HT1080 (cell line): ENCODE results near the gene DEK. TPM values are rescaled to one million over a fixed set of nuclear protein-coding genes. Genes with fewer than 3 reads are reported as not detected.
"Not testable (repeated sequence)": the region's sequence is repeated elsewhere in the genome, so short reads cannot be mapped to it uniquely, and the experiment has no call there.

Source experiments
- DNase-seq: peaks from one replicate; pipeline ENCODE4 v3.0.0-alpha.2; 2015; ENCODE audit warnings: low read depth
- polyA plus RNA-seq, 2 experiments: library from polyadenylated mRNA; depleted of rRNA; stranded (reverse); fragments of >200 nt; gene quantifications; 2 replicates each; pipeline ENCODE4 v1.2.3, GENCODE V29; 2015
- total RNA-seq: library from RNA; depleted of rRNA; stranded (reverse); fragments of >200 nt; shearing (Covaris generic); gene quantifications from 2 replicates; pipeline ENCODE4 v1.2.3, GENCODE V29; 2014; rRNA removed

Gene DEK, protein sequence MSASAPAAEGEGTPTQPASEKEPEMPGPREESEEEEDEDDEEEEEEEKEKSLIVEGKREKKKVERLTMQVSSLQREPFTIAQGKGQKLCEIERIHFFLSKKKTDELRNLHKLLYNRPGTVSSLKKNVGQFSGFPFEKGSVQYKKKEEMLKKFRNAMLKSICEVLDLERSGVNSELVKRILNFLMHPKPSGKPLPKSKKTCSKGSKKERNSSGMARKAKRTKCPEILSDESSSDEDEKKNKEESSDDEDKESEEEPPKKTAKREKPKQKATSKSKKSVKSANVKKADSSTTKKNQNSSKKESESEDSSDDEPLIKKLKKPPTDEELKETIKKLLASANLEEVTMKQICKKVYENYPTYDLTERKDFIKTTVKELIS
- total RNA-seq, result 191 and 195 TPM in 2 replicates
- 166 and 198 TPM in 2 replicates for polyA plus RNA-seq (2015; cell fraction: cytosol; rRNA removed)
- 99.1 and 104 TPM in 2 replicates for polyA plus RNA-seq (2015; cell fraction: nucleus; rRNA removed)

GRCh38 chr6:18264219-18264922 lies at the start of gene DEK:
Gene DEK, minus strand, starts transcription at chr6:18264530. Its CDS starts 543 bp downstream, at chr6:18263987.
- peak; percentile 70 for DNase-seq

- no peak for DNase-seq
Observed at GRCh38 chr6:18312368-18312767, 48.0 kb upstream of the DEK start.

DNA sequence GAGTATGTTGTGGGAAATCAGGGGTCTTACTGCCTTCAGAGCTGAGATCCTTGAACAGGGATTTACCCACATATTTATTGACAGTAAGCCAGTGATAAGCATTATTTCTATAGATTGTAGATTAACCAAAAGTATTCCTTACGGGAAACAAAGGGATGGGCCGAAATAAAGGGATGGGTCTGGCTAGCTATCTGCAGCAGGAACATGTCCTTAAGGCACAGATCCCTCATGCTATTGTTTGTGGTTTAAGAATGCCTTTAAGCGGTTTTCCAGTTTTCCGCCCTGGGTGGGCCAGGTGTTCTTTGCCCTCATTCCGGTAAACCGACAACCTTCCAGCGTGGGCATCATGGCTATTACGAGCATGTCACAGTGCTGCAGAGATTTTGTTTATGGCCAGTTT lies 45.7 kb upstream of the DEK start:
- DNase-seq, result not testable (repeated sequence)

- no peak for DNase-seq
Observed at GRCh38 chr6:18309046-18309445, 44.7 kb upstream of the DEK start.

- no peak for DNase-seq
Observed at GRCh38 chr6:18308070-18308735, 43.9 kb upstream of the DEK start.

- peak; percentile 63 for DNase-seq
Observed at GRCh38 chr6:18306977-18307376, 42.6 kb upstream of the DEK start.

GRCh38 chr6:18302561-18303439 lies 38.5 kb upstream of the DEK start:
- no peak for DNase-seq

- DNase-seq, result peak; percentile 65
Observed at GRCh38 chr6:18293076-18293904, 29.0 kb upstream of the DEK start.

DNA sequence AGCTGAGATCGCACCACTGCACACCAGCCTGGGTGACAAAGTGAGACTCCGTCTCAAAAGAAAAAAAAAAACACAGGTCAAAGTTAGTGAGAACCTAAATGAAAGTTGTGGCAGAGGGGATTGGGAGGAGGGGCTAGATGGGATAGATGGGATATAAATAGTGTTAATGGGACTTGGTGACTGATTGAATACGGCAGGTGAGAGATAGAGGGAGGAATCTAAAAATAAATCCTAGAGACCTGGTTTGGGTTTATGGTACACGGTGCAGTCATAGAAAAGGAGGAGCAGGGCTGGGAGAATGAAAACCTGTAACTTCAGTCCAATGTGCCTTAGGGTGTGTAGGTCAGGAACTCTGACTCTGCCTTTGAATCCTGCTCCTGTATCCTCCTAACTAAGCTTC lies 25.0 kb upstream of the DEK start:
- DNase-seq, result no peak

- DNase-seq, result no peak
Observed at GRCh38 chr6:18284261-18284660, 19.9 kb upstream of the DEK start.

DNA sequence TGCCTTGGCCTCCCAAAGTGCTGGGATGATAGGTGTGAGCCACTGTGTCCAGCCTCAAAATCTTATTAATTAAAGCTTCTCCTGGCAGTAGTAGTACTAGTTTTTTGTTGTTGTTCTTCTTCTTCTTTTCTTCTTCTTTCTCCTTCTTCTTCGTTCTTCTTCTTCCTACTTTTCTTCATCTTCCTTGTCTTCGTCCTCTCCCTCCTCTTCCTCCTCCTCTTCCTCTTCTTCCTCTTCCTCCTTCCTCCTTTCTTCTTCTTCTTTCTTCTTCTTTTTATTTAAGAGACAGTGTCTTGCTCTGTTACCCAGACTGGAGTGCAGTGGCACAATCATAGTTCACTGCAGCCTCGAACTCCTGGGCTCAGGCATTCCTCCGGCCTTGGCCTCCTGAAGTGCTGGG lies 17.2 kb upstream of the DEK start:
- DNase-seq, result no peak

DNA sequence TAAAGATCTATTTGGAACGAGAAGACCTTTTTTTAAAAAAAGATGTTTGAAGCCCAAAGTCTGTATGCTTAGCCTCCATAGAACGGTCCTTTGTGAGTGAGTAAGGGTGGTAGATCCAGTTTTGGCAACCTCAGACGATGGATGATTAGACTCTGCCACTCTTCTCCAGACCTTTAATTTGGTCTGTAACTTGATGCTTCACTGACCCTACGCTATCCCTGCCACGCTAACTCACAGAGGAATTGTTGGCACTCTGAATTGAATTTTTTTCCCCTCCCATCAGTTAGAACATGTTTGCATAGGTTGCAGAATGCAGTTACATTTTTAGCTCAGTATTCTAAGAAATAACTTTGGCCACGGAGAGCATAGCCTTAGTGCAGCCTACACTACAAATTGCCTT lies 15.8 kb upstream of the DEK start:
- DNase-seq, result no peak

DNA sequence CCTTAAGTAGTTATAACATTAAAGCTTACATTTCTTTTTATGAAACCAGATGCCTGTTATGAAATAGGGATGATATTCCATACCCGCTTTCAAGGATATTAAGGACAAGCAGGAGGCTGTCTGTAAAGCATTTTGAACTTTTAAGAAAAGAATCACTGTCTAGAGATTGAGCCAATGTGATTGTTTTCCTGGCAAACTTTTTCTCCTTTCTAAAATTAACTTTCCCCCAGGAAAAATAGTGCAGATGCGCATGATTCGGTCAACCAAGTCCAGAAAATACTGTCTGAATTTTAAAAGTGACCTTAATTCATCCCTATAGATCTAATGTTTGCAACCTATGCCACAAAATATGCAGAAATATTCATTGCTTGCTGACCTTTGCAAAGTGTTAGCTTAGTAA lies 15.1 kb upstream of the DEK start:
- no peak for DNase-seq

DNA sequence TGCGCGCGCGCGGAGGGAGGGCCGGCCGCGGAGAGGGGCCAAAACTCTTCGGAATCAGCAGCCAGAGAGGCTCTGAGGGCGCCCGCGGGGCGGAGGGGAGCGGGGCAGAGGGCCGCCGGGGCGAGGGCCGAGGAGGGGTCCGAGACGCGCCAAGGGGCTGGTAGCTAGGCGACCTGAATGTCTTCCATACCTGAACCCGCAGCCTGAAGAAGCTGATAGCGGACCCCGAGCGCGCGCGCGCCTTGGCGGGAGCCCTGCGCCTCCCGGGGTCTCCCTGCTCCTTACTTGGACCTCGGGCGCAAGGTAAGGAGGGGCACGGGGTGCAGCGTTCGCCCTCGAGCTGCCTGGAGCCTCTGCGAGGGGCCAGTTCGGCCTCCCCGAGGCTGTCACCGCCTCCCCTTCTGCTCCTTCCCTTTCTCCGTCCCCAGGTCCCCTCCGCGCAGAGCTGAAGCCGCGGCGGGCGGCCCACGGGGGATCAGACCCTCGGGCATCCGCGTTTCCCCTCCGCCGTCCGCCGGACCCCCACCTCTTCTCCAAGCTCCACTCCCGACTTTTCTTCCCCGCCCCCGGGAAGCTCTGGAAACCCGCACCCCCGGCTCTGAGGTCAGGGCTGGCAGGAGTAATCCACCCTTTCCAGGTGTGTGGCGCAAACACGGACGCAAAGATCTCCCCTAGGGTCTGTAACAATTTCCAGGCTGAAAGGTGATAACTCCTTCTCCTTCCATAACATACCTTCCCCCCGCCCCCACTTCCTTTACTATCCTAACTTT lies 13.1 kb upstream of the DEK start:
- no peak for DNase-seq

- DNase-seq, result no peak
Observed at GRCh38 chr6:18276610-18277236, 12.4 kb upstream of the DEK start.

DNA sequence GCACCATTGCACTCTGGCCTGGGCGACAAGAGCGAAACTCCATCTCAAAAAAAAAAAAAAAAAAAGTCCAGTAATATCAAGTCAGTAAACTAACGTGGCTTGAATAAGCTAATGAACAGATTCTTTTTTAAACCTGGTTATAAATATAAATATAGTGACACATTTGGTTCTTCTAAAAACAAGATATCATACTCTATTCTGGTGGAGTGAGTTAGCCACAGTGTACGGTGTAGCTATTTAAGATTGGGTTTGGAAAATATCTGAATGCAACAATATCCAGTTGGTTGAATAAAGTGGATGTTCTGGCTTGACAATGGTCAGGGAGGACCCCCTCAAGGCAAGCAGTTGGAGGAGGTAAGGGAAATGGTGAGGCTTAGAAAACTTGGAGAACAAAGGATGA lies 5.9 kb upstream of the DEK start:
- DNase-seq, result no peak

- DNase-seq, result no peak
Observed at GRCh38 chr6:18269717-18270116, 5.4 kb upstream of the DEK start.

DNA sequence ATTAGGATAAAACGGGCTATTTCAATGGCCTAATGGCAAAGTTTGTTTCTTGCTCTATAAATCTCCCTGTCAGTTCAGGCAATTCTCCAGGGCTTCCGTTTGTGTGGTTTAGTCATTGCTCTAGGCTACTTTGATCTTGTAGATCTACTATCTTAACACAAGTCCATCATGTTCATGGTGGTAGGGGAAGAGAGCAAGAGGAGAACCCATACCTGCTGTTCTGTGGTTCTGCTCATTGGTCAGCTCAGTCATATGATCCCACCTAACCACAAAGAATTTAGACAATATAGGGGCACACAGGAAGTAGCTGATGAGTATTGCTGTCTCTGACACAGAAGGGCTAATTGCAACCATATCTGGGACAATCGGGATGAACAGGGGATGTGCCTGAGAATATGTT lies 4.9 kb upstream of the DEK start:
- DNase-seq, result peak; percentile 59

DNA sequence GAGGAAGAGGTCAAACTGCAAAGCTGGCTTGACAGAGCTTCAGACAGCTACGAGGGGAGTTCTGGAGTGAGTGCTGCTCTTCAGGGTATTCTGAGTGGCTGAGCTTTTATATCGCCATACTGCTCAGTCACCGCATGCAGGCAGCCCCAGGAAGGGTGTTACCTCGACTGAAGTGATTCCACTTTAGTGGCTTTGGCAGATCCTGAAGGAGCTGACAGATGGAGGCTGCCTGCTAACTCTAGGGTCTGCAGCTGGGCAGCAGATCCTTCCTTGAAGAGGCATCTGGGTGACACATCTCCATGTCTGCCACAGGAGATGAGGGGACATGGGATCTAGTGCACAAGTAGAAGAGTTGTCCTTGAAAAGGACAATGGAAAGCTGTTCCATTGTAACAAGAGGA lies 3.7 kb upstream of the DEK start:
- no peak for DNase-seq
